ENCODE data around the gene PAPLN. TPM values are rescaled to one million over a fixed set of nuclear protein-coding genes. Genes with fewer than 3 reads are reported as not detected.

PAPLN gene
- total RNA-seq, 1 donor from 2014 or later = 1.2 TPM

DNA sequence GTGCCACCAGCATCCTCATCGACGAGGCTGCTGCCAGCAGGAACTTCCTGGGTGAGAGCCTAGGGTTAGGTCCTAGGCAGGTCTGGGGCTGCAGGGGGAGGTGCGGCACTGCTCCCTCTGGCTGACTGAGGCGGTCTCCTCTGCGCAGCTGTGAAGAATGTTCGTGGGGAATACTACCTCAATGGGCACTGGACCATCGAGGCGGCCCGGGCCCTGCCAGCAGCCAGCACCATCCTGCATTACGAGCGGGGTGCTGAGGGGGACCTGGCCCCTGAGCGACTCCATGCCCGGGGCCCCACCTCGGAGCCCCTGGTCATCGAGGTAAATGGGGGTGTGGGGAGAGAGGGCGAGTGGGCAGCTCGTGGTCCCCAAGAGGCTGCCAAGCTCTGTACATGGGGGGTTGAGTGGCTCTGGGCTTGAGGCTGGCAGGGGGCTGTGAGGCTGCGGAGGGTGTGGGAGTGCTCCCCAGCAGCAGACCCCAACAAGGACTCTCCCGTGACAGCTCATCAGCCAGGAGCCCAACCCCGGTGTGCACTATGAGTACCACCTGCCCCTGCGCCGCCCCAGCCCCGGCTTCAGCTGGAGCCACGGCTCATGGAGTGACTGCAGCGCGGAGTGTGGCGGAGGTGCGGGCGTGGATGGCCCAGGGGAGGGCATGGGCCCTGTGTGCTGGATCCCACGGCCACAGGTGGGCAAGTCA is 14.4 kb downstream of the PAPLN start:
- Histone ChIP-seq H3K4me3 (no peak overlapping the region), H3K36me3 (no peaks in the 10 kb centered on the region), H3K27ac (replicated peaks) (no peak overlapping the region), H3K9me3 (replicated peaks) (no peaks in the 10 kb centered on the region), H3K4me1 (no peaks in the 10 kb centered on the region), H3K27me3 (ENCODE audit: low read depth) (no peaks in the 10 kb centered on the region)
- TF ChIP-seq, protein P1, sequence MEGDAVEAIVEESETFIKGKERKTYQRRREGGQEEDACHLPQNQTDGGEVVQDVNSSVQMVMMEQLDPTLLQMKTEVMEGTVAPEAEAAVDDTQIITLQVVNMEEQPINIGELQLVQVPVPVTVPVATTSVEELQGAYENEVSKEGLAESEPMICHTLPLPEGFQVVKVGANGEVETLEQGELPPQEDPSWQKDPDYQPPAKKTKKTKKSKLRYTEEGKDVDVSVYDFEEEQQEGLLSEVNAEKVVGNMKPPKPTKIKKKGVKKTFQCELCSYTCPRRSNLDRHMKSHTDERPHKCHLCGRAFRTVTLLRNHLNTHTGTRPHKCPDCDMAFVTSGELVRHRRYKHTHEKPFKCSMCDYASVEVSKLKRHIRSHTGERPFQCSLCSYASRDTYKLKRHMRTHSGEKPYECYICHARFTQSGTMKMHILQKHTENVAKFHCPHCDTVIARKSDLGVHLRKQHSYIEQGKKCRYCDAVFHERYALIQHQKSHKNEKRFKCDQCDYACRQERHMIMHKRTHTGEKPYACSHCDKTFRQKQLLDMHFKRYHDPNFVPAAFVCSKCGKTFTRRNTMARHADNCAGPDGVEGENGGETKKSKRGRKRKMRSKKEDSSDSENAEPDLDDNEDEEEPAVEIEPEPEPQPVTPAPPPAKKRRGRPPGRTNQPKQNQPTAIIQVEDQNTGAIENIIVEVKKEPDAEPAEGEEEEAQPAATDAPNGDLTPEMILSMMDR (IDR thresholded peaks at IDR 0.05; ENCODE audit: borderline replicate concordance) = no peak
- intact Hi-C loops (cut with micrococcal nuclease) = no loop called here
- DNase-seq = no peak

DNA sequence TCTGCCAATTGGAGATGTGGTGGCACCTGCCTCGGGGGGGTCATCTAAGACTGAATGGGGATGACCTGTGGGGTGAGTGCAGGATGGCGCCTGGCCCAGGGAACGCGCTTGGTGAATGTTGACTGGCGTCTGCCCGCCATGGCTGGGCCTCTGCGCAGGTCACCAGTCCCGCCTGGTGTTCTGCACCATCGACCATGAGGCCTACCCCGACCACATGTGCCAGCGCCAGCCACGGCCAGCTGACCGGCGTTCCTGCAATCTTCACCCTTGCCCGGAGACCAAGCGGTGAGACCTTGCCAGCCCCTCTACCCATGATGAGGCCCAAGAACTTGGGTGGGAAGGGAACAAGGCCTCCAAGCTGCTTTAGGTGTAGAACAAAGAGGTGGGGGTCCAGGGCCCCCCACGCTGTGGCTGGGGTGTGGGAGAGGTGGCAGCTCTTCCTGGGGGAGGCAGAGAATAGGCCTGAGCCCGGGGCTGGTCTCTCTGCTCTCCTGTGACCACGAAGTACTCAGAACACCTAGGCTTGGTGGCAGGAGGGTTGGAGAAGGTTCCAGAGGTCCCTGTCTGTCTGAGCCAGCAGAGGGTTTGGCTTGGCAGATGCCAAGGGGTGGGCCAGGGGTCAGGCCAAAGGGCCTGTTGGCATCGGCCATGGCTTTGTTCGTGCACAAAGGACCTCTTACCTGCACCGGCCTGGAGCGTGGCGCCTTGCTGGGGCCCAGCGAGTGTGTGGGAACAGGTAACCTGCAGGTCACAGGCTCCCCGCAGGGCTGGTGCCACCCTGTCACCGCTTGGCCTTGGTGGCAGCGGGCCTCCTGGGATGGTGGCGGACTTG is 15.4 kb downstream of the PAPLN start:
- intact Hi-C loops (cut with micrococcal nuclease) = no loop called here
- DNase-seq = no peak
- H3K4me3 ChIP-seq = no peak overlapping the region
- no peaks in the 10 kb centered on the region for H3K4me1 ChIP-seq
- H3K36me3 ChIP-seq = no peaks in the 10 kb centered on the region
- TF ChIP-seq, protein P1 (IDR thresholded peaks at IDR 0.05; ENCODE audit: borderline replicate concordance) = no peak
- H3K27me3 ChIP-seq (ENCODE audit: low read depth) = no peaks in the 10 kb centered on the region
- H3K9me3 ChIP-seq (replicated peaks) = no peaks in the 10 kb centered on the region
- no peak overlapping the region for H3K27ac ChIP-seq (replicated peaks)

DNA sequence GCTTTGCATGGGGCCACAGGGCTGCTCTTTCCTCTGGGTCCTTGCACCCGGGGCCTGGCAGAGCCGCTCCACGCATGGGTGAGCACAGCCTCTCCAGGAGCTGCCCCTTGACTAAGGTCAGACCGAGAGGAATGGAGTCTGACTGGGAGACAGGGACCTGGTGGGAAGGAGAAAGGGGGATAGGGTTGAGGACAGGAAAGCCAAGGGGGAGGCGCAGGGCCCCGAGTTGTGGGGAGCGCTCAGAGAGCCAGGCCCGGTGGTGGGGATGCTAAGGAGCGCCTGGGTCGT is 16.0 kb downstream of the PAPLN start:
- Histone ChIP-seq H3K4me3 (no peak overlapping the region), H3K9me3 (replicated peaks) (no peaks in the 10 kb centered on the region), H3K4me1 (no peaks in the 10 kb centered on the region), H3K36me3 (no peaks in the 10 kb centered on the region), H3K27ac (replicated peaks) (no peak overlapping the region), H3K27me3 (ENCODE audit: low read depth) (no peaks in the 10 kb centered on the region)
- intact Hi-C loops (cut with micrococcal nuclease) = no loop called here
- DNase-seq = no peak
- TF ChIP-seq, protein P1 (IDR thresholded peaks at IDR 0.05; ENCODE audit: borderline replicate concordance) = no peak

DNA sequence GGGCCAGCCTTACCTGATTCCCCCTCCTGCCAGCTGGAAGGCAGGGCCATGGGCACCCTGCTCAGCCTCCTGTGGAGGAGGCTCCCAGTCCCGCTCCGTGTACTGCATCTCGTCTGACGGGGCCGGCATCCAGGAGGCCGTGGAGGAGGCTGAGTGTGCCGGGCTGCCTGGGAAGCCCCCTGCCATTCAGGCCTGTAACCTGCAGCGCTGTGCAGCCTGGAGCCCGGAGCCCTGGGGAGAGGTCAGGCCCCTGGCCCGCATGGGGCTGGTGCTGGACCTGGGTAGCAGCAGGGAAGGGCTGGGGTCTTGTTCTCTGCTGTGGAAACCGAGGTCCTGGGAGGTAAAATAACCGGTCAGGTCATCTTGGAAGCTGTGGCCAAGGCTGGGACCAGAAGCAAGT is 16.4 kb downstream of the PAPLN start:
- intact Hi-C loops (cut with micrococcal nuclease) = no loop called here
- Histone ChIP-seq H3K4me3 (no peak overlapping the region), H3K4me1 (no peaks in the 10 kb centered on the region), H3K27me3 (ENCODE audit: low read depth) (no peaks in the 10 kb centered on the region), H3K27ac (replicated peaks) (no peak overlapping the region), H3K9me3 (replicated peaks) (no peaks in the 10 kb centered on the region), H3K36me3 (no peaks in the 10 kb centered on the region)
- no peak for DNase-seq
- TF ChIP-seq, protein P1 (IDR thresholded peaks at IDR 0.05; ENCODE audit: borderline replicate concordance) = no peak

DNA sequence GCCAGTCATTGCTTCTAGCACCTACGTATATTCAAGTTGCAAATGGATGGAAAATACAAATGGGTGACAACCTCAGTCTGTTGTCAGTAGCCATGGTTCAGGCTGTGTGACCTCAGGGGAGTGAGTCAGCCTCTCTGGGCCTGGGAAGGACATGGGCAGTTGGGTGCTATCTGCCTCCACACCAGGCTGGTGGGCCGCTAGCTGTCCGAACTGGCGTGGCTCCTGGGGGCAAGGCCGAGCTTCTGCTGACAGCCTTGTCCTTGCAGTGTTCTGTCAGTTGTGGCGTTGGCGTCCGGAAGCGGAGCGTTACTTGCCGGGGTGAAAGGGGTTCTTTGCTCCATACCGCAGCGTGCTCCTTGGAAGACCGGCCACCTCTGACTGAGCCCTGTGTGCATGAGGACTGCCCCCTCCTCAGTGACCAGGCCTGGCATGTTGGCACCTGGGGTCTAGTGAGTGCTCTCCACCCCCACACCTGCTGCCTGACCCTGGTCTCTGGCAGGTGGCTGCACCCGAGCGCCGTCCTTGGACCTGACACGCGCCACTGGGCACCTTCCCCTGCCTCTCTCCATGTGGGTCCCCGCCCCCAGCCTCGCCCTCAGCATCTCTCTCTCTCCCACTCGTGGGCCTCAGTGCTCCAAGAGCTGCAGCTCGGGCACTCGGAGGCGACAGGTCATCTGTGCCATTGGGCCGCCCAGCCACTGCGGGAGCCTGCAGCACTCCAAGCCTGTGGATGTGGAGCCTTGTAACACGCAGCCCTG is 17.1 kb downstream of the PAPLN start:
- TF ChIP-seq, protein P1 (IDR thresholded peaks at IDR 0.05; ENCODE audit: borderline replicate concordance) = no peak
- Histone ChIP-seq H3K36me3 (no peaks in the 10 kb centered on the region), H3K4me1 (no peaks in the 10 kb centered on the region), H3K9me3 (replicated peaks) (no peaks in the 10 kb centered on the region), H3K27me3 (ENCODE audit: low read depth) (no peaks in the 10 kb centered on the region), H3K27ac (replicated peaks) (no peak overlapping the region), H3K4me3 (no peak overlapping the region)
- intact Hi-C loops (cut with micrococcal nuclease) = no loop called here
- no peak for DNase-seq

Data from left ventricle myocardium inferior (tissue), 1 donor.